ENCODE data around the gene CFAP65. TPM values are rescaled to one million over a fixed set of nuclear protein-coding genes. Genes with fewer than 3 reads are reported as not detected.

The CFAP65 gene
- total RNA-seq, 1 donor from 2014 or later, result not detected

GRCh38 chr2:219001100-219001576, 40.2 kb downstream of the CFAP65 start:
- intact Hi-C loops (cut with micrococcal nuclease), result no loop called here
- TF ChIP-seq CTCF (IDR thresholded peaks at IDR 0.05; ENCODE audit: borderline replicate concordance), result no peak
- Histone ChIP-seq H3K4me1 (peaks cover 25% of the 10 kb centered on the region), H3K9me3 (replicated peaks) (no peaks in the 10 kb centered on the region), H3K4me3 (peak overlapping the region; percentile 35), H3K36me3 (no peaks in the 10 kb centered on the region), H3K27ac (replicated peaks) (no peak overlapping the region), H3K27me3 (ENCODE audit: low read depth) (peaks cover 100% of the 10 kb centered on the region)
- DNase-seq, result no peak

- H3K4me1 ChIP-seq, result peaks cover 31% of the 10 kb centered on the region
- DNase-seq, result no peak
- no peak overlapping the region for H3K27ac ChIP-seq (replicated peaks)
- H3K4me3 ChIP-seq, result no peak overlapping the region
- H3K36me3 ChIP-seq, result no peaks in the 10 kb centered on the region
- intact Hi-C loops (cut with micrococcal nuclease), result no loop called here
- no peaks in the 10 kb centered on the region for H3K9me3 ChIP-seq (replicated peaks)
- peaks cover 100% of the 10 kb centered on the region for H3K27me3 ChIP-seq (ENCODE audit: low read depth)
- TF ChIP-seq CTCF (IDR thresholded peaks at IDR 0.05; ENCODE audit: borderline replicate concordance), result no peak
Measured at GRCh38 chr2:219000569-219000960, 40.8 kb downstream of the CFAP65 start.

- Histone ChIP-seq H3K4me3 (no peak overlapping the region), H3K36me3 (no peaks in the 10 kb centered on the region), H3K27me3 (ENCODE audit: low read depth) (peaks cover 100% of the 10 kb centered on the region), H3K27ac (replicated peaks) (no peak overlapping the region), H3K9me3 (replicated peaks) (no peaks in the 10 kb centered on the region), H3K4me1 (peaks cover 33% of the 10 kb centered on the region)
- no peak for DNase-seq
- intact Hi-C loops (cut with micrococcal nuclease), result no loop called here
- no peak for TF ChIP-seq CTCF (IDR thresholded peaks at IDR 0.05; ENCODE audit: borderline replicate concordance)
Measured at GRCh38 chr2:218999881-219000568, 41.3 kb downstream of the CFAP65 start.

GRCh38 chr2:218999021-218999880, 42.1 kb downstream of the CFAP65 start:
- Histone ChIP-seq H3K36me3 (no peaks in the 10 kb centered on the region), H3K4me1 (peaks cover 33% of the 10 kb centered on the region), H3K9me3 (replicated peaks) (no peaks in the 10 kb centered on the region), H3K27ac (replicated peaks) (no peak overlapping the region), H3K27me3 (ENCODE audit: low read depth) (peaks cover 100% of the 10 kb centered on the region), H3K4me3 (no peak overlapping the region)
- intact Hi-C loops (cut with micrococcal nuclease), result no loop called here
- TF ChIP-seq CTCF (IDR thresholded peaks at IDR 0.05; ENCODE audit: borderline replicate concordance), result no peak
- DNase-seq, result no peak

GRCh38 chr2:218998414-218999002, 42.8 kb downstream of the CFAP65 start:
- peaks cover 40% of the 10 kb centered on the region for H3K4me1 ChIP-seq
- intact Hi-C loops (cut with micrococcal nuclease), result no loop called here
- H3K27me3 ChIP-seq (ENCODE audit: low read depth), result peaks cover 100% of the 10 kb centered on the region
- H3K4me3 ChIP-seq, result no peak overlapping the region
- TF ChIP-seq CTCF (IDR thresholded peaks at IDR 0.05; ENCODE audit: borderline replicate concordance), result no peak
- H3K9me3 ChIP-seq (replicated peaks), result no peaks in the 10 kb centered on the region
- H3K36me3 ChIP-seq, result no peaks in the 10 kb centered on the region
- DNase-seq, result no peak
- no peak overlapping the region for H3K27ac ChIP-seq (replicated peaks)
